Measurements from ENCODE around the gene POLQ. TPM values are rescaled to one million over a fixed set of nuclear protein-coding genes. Genes with fewer than 3 reads are reported as not detected.

POLQ gene
- total and polyA plus RNA-seq, 10 of the 15 experiments (the other 5 are each of a cell fraction or from before 2014, with no cell fraction given) = 3.3 to 22.4 (median 15.9) TPM

DNA sequence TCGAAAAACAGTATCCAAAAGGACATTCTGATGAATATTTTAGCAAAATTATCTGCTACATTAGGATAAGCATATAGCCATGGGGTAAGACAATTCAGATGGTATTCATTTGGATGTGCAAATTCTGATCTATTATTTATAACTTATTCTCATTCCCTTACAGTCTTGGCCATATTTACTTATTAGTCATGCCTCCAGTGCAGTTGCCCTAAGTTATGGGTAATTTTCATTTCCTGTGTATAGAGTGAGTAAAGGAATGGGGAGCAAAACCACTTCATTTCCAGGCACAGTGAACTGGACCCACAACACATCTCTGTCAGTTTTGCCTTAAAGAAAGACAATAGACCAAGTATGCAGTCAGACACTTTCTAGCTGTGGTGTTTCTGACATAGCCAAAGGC lies 134.3 kb downstream of the POLQ start:
- BruUV-seq (replicated peaks) = no TSS peak
- no peaks in the 10 kb centered on the region for H3K27me3 ChIP-seq (replicated peaks in 1 of 2; ENCODE audit: control insufficient read depth in 2 of 2, insufficient read depth in 2 of 2, low read length in 1 of 2)
- H3K9me3 ChIP-seq (replicated peaks; ENCODE audit: control insufficient read depth, insufficient read depth, low read length) = no peaks in the 10 kb centered on the region
- H3K36me3 ChIP-seq (ENCODE audit: control insufficient read depth in 2 of 2, insufficient read depth in 2 of 2, low read length in 1 of 2) = no peaks in the 10 kb centered on the region
- no peaks in the 10 kb centered on the region for H3K4me1 ChIP-seq (ENCODE audit: control insufficient read depth, insufficient read depth, low read length)
- RAD21 ChIA-PET (ENCODE audit: unreplicated experiment) = no interaction called here
- CTCF ChIA-PET = no interaction called here
- H3K9ac ChIP-seq (ENCODE audit: control insufficient read depth, insufficient read depth, low read length) = no peak overlapping the region
- no peaks in the 10 kb centered on the region for H4K20me1 ChIP-seq (ENCODE audit: control insufficient read depth, insufficient read depth)
- peak; percentile 38 for FAIRE-seq
- in situ Hi-C loops (cut with MboI) (no loop called here), intact Hi-C loops (cut with micrococcal nuclease; ENCODE audit: unreplicated experiment) (no loop called here)
- TF ChIP-seq LARP7 (IDR thresholded peaks at IDR 0.05) (no peak), DPF2 (IDR thresholded peaks at IDR 0.05) (no peak), RUNX3 (IDR thresholded peaks at IDR 0.05; ENCODE audit: low read length) (no peak), POLR2AphosphoS5 (IDR thresholded peaks at IDR 0.05; ENCODE audit: low read length) (no peak), CHD2 (IDR thresholded peaks at IDR 0.05; ENCODE audit: borderline replicate concordance, low read depth, low read length) (no peak), SUZ12 (IDR thresholded peaks at IDR 0.05; ENCODE audit: unreplicated experiment) (no peak), RELA (IDR thresholded peaks at IDR 0.05; ENCODE audit: borderline replicate concordance, partially characterized antibody) (no peak), RB1 (IDR thresholded peaks at IDR 0.05; ENCODE audit: borderline replicate concordance) (no peak)
- no peak for ATAC-seq
- H3K4me3 ChIP-seq = no peak overlapping the region
- H3K79me2 ChIP-seq (ENCODE audit: control insufficient read depth, insufficient read depth, low read length) = no peaks in the 10 kb centered on the region
- WGBS (ENCODE audit: insufficient coverage, insufficient replicate concordance, low lambda C conversion rate, missing lambda C conversion rate) = 90% methylated on average over 1 of the region's 1 CpG
- H3K27ac ChIP-seq (ENCODE audit: control insufficient read depth, insufficient read depth) = no peak overlapping the region
- H3K4me2 ChIP-seq (ENCODE audit: control insufficient read depth, insufficient read depth) = no peak overlapping the region
- POLR2A ChIA-PET = no interaction called here
- no peak for DNase-seq (ENCODE audit: low read depth, low spot score)
- H2AFZ ChIP-seq (ENCODE audit: control insufficient read depth, low read depth, low read length) = no peak overlapping the region
- SMC1A ChIA-PET (ENCODE audit: uncharacterized antibody, unreplicated experiment) = interaction anchor here (1.2 kb wide), 1 partner anchor 9 kb away, joined by 3 read pairs; no protein-coding TSS in a partner anchor

- Histone ChIP-seq H3K36me3 (ENCODE audit: control insufficient read depth in 2 of 2, insufficient read depth in 2 of 2, low read length in 1 of 2) (no peaks in the 10 kb centered on the region), H3K9ac (ENCODE audit: control insufficient read depth, insufficient read depth, low read length) (no peak overlapping the region), H2AFZ (ENCODE audit: control insufficient read depth, low read depth, low read length) (no peak overlapping the region), H3K27me3 (replicated peaks in 1 of 2; ENCODE audit: control insufficient read depth in 2 of 2, insufficient read depth in 2 of 2, low read length in 1 of 2) (no peaks in the 10 kb centered on the region), H3K79me2 (ENCODE audit: control insufficient read depth, insufficient read depth, low read length) (no peaks in the 10 kb centered on the region), H3K9me3 (replicated peaks; ENCODE audit: control insufficient read depth, insufficient read depth, low read length) (no peaks in the 10 kb centered on the region), H4K20me1 (ENCODE audit: control insufficient read depth, insufficient read depth) (no peaks in the 10 kb centered on the region), H3K27ac (ENCODE audit: control insufficient read depth, insufficient read depth) (no peak overlapping the region), H3K4me3 (no peak overlapping the region), H3K4me2 (ENCODE audit: control insufficient read depth, insufficient read depth) (no peak overlapping the region), H3K4me1 (ENCODE audit: control insufficient read depth, insufficient read depth, low read length) (no peaks in the 10 kb centered on the region)
- 53% methylated on average over 1 of the region's 1 CpG for WGBS (ENCODE audit: insufficient coverage, insufficient replicate concordance, low lambda C conversion rate, missing lambda C conversion rate)
- no peak for FAIRE-seq
- no peak for DNase-seq (ENCODE audit: low read depth, low spot score)
- in situ Hi-C loops (cut with MboI) (no loop called here), intact Hi-C loops (cut with micrococcal nuclease; ENCODE audit: unreplicated experiment) (no loop called here)
- ChIA-PET POLR2A (interaction anchor here (0.6 kb wide), 1 partner anchor 11 kb away, joined by 4 read pairs; no protein-coding TSS in a partner anchor), CTCF (interaction anchor here (1.4 kb wide), 1 partner anchor 9 kb away, joined by 3 read pairs; no protein-coding TSS in a partner anchor), SMC1A (ENCODE audit: uncharacterized antibody, unreplicated experiment) (interaction anchor here (0.6 kb wide), 1 partner anchor 1874 kb away, joined by 3 read pairs; no protein-coding TSS in a partner anchor), RAD21 (ENCODE audit: unreplicated experiment) (no interaction called here)
- no TSS peak for BruUV-seq (replicated peaks)
- no peak for ATAC-seq
- TF ChIP-seq MEF2A (IDR thresholded peaks at IDR 0.05; ENCODE audit: insufficient read depth, low read depth, low read length) = no peak
- TF ChIP-seq ATF3 (IDR thresholded peaks at IDR 0.05; ENCODE audit: borderline replicate concordance, extremely low read depth, low read depth, low read length) = no peak
- TF ChIP-seq TCF7 (IDR thresholded peaks at IDR 0.05; ENCODE audit: borderline replicate concordance) = no peak
- no peak for TF ChIP-seq SRF (IDR thresholded peaks at IDR 0.05; ENCODE audit: low read depth in 2 of 2, low read length in 2 of 2)
- TF ChIP-seq NFXL1 (IDR thresholded peaks at IDR 0.05; ENCODE audit: borderline replicate concordance) = no peak
- no peak for TF ChIP-seq STAT3 (IDR thresholded peaks at IDR 0.05; ENCODE audit: low read depth, low read length)
- TF ChIP-seq RAD51 (IDR thresholded peaks at IDR 0.05) = no peak
- TF ChIP-seq, protein P1, sequence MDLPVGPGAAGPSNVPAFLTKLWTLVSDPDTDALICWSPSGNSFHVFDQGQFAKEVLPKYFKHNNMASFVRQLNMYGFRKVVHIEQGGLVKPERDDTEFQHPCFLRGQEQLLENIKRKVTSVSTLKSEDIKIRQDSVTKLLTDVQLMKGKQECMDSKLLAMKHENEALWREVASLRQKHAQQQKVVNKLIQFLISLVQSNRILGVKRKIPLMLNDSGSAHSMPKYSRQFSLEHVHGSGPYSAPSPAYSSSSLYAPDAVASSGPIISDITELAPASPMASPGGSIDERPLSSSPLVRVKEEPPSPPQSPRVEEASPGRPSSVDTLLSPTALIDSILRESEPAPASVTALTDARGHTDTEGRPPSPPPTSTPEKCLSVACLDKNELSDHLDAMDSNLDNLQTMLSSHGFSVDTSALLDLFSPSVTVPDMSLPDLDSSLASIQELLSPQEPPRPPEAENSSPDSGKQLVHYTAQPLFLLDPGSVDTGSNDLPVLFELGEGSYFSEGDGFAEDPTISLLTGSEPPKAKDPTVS (IDR thresholded peaks at IDR 0.05; ENCODE audit: low read depth, low read length) = no peak
Observed at GRCh38 chr3:121405631-121406030, 140.2 kb downstream of the POLQ start.

Data from GM12878 (cell line).